SJSA1 (cell line): ENCODE data around the gene DNAJB11. TPM values are rescaled to one million over a fixed set of nuclear protein-coding genes. Genes with fewer than 3 reads are reported as not detected.
"Not testable (repeated sequence)": the region's sequence is repeated elsewhere in the genome, so short reads cannot be mapped to it uniquely, and the experiment has no call there.

ENCODE experiments used
- DNase-seq, 2 experiments: peaks; one replicate each; pipeline ENCODE4 v3.0.0-alpha.2; 2015 to 2020; ENCODE audit warnings: low spot score in 2 of 2, low read depth in 1 of 2
- H3K27ac ChIP-seq: fragments of 250-450 bp; sonication (Bioruptor Pico); 2 replicates; pipeline ENCODE4 v1.5.1; 2020; ENCODE audit warnings: mild to moderate bottlenecking, moderate library complexity
- H3K27me3 ChIP-seq: fragments of 250-450 bp; sonication (Bioruptor Pico); replicated peaks from 2 replicates; pipeline ENCODE4 v1.5.1; 2020; ENCODE audit warnings: mild to moderate bottlenecking, moderate library complexity
- H3K36me3 ChIP-seq: fragments of 250-450 bp; sonication (Bioruptor Pico); 2 replicates; pipeline ENCODE4 v1.5.1; 2020; ENCODE audit warnings: mild to moderate bottlenecking
- H3K4me1 ChIP-seq: fragments of 250-450 bp; sonication (Bioruptor Pico); replicated peaks from 2 replicates; pipeline ENCODE4 v1.6.1; 2021; ENCODE audit warnings: mild to moderate bottlenecking
- H3K4me3 ChIP-seq: fragments of 250-450 bp; sonication (Bioruptor Pico); 2 replicates; pipeline ENCODE4 v1.5.1; 2020; ENCODE audit warnings: mild to moderate bottlenecking
- H3K9me3 ChIP-seq: fragments of 250-450 bp; sonication (Bioruptor Pico); replicated peaks from 2 replicates; pipeline ENCODE4 v1.5.1; 2020; ENCODE audit warnings: mild to moderate bottlenecking
- total RNA-seq: library from RNA; depleted of rRNA; stranded (reverse); fragments of >200 nt; shearing (Covaris generic); gene quantifications from 2 replicates; pipeline ENCODE4 v1.2.3, GENCODE V29; 2014; rRNA removed

DNAJB11 gene
- total RNA-seq, 1 experiment from 2014 or later = 152 TPM

DNA sequence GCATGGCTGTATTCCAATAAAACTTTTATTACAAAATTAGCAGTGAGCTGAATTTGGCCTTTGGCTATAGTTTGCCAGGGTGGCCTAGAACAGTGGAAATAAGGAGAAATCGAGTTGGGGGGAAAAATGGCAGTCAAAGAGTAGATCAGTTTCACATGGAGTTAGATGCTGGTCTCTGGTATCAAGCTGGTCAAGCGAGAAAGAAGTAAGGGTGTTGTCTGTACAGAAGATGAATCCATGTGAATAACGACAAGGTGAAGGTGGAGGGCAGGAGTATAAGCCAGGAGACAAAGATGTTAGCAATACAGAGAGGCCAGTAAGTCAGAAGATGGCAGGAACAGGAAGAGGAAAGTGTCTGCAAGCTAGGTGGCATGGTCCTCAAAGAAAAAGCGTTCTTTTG lies 54.1 kb downstream of the DNAJB11 start:
- Histone ChIP-seq H3K4me3 (no peak overlapping the region), H3K9me3 (no peaks in the 10 kb centered on the region), H3K4me1 (no peaks in the 10 kb centered on the region), H3K27ac (no peak overlapping the region), H3K27me3 (0 out of 2 replicates have a peak, but pooled peaks cover 6% of the 10 kb centered on the region), H3K36me3 (no peaks in the 10 kb centered on the region)
- DNase-seq = no peak

DNA sequence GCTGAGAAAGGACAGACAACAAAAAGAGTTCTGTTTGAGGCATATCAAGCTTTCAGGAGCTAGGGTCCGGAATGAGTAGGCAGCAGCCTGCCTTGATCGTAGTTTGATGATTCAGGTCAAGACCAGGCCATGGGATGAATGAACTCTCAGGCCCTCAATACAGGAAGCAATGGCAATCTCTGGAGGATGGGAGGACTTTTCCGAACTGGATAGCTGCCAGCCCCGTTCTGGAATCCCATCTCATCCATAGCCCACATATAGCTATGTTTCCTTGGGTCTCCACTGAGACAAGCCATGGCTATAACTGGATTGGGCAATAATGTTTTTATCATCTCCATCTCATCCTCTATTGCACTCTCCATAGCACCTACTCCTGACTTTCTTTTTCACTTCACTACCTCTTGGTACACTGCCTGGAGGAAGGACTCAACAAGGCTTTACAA lies 55.1 kb downstream of the DNAJB11 start:
- Histone ChIP-seq H3K4me1 (no peaks in the 10 kb centered on the region), H3K27ac (no peak overlapping the region), H3K9me3 (no peaks in the 10 kb centered on the region), H3K4me3 (no peak overlapping the region), H3K27me3 (0 out of 2 replicates have a peak, but pooled peaks cover 8% of the 10 kb centered on the region), H3K36me3 (no peaks in the 10 kb centered on the region)
- DNase-seq = no peak

DNA sequence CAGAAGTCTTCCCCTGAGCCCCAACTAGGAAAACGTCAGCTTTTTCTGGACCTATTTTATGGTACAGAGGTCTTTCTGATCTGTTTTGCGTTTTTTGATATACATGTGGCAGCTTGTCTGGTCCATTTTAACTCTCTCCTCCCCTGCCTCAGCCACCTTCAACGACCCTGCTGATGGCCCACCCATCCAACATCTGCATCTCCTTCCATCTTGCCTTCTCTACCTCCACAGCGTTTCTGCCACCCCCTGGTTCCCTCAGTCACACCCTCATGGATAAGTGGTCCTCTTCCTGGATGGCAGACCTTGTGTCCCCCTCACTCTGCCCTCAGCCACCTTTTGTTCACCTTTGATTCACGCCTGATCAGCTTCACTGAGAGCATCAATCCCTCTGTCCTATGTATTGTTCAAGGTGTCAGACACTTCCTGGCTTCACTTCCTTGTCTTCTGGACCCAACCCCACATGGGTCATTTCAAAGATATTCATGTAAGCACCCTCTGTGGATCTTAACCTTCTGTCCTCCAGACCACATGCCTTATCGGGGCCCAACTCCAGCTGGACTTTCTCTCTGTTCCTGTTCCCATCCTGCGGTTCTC lies 55.8 kb downstream of the DNAJB11 start:
- no peaks in the 10 kb centered on the region for H3K4me1 ChIP-seq
- H3K36me3 ChIP-seq = no peaks in the 10 kb centered on the region
- no peak overlapping the region for H3K27ac ChIP-seq
- no peak for DNase-seq
- no peak overlapping the region for H3K4me3 ChIP-seq
- no peaks in the 10 kb centered on the region for H3K9me3 ChIP-seq
- H3K27me3 ChIP-seq = 0 out of 2 replicates have a peak, but pooled peaks cover 8% of the 10 kb centered on the region

DNA sequence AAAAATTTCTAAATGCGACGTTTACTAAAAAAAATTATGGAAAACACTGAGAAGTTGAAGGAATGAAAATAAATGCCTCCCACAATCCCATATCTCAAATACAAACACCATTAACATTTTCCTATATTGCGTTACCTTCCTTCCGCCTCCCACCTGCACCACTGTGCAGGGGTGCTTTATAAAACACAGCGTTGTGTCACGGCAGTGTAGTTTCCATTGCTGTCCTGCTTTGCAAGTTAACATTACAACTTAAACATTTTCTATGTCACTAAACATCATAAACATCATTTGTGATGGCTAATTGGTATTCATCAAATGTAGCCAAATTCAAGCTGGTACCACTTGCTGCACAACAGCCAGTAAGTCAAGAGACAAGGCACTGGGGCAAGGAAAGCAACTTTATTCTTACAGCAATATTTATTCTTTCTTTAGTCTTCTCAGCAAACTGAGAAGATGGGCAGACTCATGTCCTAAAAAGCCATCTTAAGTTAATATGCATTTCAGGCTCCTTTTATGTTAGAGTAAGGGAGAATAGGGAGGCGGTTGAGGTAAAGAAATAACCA lies 57.4 kb downstream of the DNAJB11 start:
- no peaks in the 10 kb centered on the region for H3K36me3 ChIP-seq

DNA sequence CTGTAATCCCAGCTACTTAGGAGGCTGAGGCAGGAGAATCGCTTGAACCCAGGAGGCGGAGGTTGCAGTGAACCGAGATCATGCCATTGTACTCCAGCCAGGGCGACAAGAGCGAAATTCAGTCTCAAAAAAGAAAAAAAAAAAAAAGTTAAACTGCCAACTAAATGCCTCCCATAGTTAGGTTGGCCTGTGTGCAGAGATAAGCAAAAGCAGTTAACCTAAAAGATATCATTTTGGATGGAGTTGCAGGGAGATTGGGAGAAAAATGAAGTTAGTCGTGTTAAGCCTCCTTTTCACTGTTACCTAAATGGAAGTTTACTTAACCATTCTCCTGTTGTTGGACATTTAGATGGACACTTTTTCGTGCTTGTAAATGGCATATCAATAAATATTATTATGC lies 58.2 kb downstream of the DNAJB11 start:
- Histone ChIP-seq H3K27me3 (0 out of 2 replicates have a peak, but pooled peaks cover 8% of the 10 kb centered on the region), H3K4me1 (no peaks in the 10 kb centered on the region), H3K27ac (no peak overlapping the region), H3K36me3 (no peaks in the 10 kb centered on the region), H3K9me3 (no peaks in the 10 kb centered on the region), H3K4me3 (no peak overlapping the region)
- no peak for DNase-seq

More for the DNA sequence above, 57.4 kb downstream of the DNAJB11 start:
- no peaks in the 10 kb centered on the region for H3K9me3 ChIP-seq
- DNase-seq = no peak
- no peaks in the 10 kb centered on the region for H3K4me1 ChIP-seq
- H3K27ac ChIP-seq = no peak overlapping the region
- H3K27me3 ChIP-seq = 0 out of 2 replicates have a peak, but pooled peaks cover 8% of the 10 kb centered on the region
- no peak overlapping the region for H3K4me3 ChIP-seq

DNA sequence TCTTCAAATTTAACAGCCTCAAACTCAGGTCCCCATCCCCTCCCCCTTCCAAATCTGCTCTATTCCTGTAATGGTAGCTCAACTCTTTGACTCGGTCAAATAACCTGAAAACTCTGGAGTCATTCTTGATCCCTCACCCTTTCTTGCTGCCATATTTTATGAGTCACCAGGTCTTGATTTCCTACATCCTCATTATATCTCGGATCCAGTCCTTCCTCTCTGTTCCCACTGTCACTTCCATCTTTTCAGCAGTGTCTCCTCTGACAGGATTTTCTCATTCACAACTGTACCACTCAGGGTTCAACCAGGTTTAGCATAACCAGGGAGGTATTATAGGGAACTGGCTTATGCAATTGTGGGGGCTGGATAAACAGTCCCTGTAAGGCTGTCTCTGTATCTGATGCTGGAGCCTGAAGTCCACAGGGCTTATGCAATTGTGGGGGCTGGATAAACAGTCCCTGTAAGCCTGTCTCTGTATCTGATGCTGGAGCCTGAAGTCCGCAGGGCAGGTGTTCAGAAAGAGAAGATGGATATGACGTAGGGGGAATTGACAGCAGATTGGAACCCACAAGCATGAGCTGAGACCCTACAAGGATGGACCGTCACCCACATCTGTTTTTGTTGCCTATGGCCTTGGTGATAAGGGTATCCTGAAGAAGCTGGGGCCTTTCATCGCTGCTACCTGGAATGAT lies 60.6 kb downstream of the DNAJB11 start:
- Histone ChIP-seq H3K36me3 (no peaks in the 10 kb centered on the region), H3K9me3 (no peaks in the 10 kb centered on the region), H3K4me1 (no peaks in the 10 kb centered on the region), H3K4me3 (no peak overlapping the region), H3K27me3 (0 out of 2 replicates have a peak, but pooled peaks cover 8% of the 10 kb centered on the region), H3K27ac (no peak overlapping the region)
- no peak for DNase-seq

DNA sequence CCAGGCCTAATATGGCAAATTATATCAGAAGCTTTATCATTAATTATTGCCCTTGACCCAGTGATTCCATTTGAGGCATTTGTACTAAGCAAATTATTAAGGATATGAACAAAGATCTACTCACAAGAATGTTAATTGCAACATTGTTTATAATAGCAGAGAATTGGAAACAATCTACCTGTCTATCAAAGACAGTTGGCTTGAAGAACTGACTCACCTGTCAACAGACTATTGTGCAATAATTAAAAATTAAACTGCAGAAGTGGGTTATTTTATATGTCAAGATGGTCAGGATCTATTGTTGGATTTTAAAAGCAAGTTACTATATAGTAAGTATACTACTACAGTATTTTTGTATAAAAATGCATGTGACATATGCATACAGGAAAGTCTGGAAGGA lies 63.0 kb downstream of the DNAJB11 start:
- no peak for DNase-seq
- H3K4me1 ChIP-seq = no peaks in the 10 kb centered on the region
- no peak overlapping the region for H3K4me3 ChIP-seq
- 0 out of 2 replicates have a peak, but pooled peaks cover 8% of the 10 kb centered on the region for H3K27me3 ChIP-seq
- H3K27ac ChIP-seq = no peak overlapping the region
- H3K9me3 ChIP-seq = no peaks in the 10 kb centered on the region
- H3K36me3 ChIP-seq = no peaks in the 10 kb centered on the region

DNA sequence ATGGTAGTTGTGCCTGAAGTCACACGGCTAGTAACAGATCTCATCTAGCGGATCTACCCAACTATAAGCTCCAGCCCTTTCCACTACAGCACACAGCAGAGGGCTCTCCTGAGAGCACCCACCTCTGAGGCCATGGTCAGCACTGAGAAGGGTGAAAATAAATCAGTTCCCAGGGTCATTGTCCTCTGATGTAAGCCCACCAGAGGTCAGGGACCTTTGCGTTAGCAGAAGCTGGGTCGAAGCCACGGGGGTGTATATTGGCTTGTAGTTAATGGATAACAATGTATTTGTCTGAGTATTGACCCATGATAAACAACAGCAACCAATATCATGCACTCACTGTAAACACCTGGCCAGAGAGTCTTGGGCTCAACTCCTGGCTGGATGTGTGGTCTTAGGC lies 63.7 kb downstream of the DNAJB11 start:
- not testable (repeated sequence) for H3K4me3 ChIP-seq, H3K27me3 ChIP-seq, H3K36me3 ChIP-seq, H3K27ac ChIP-seq, H3K4me1 ChIP-seq, H3K9me3 ChIP-seq, DNase-seq

Other genes with a start within 250 kb of the DNAJB11 start
- gene DGKG, start 208.5 kb upstream of the DNAJB11 start, total RNA-seq = 0.97 TPM in 1 of 2 replicates, not detected in the other
- gene CRYGS, start 26.3 kb upstream of the DNAJB11 start, total RNA-seq = 0.63 and 0.81 TPM in 2 replicates
- 9.6 and 12.2 TPM in 2 replicates for gene TBCCD1, start 3.4 kb upstream of the DNAJB11 start, total RNA-seq
- gene AHSG, start 42.3 kb downstream of the DNAJB11 start, total RNA-seq = not detected in 2 replicates
- not detected in 2 replicates for gene FETUB, start 69.7 kb downstream of the DNAJB11 start, total RNA-seq
- not detected in 2 replicates for gene HRG, start 95.3 kb downstream of the DNAJB11 start, total RNA-seq
- gene KNG1, start 146.6 kb downstream of the DNAJB11 start, total RNA-seq = not detected in 2 replicates
- gene EIF4A2, start 212.9 kb downstream of the DNAJB11 start, total RNA-seq = 466 and 604 TPM in 2 replicates
- gene RFC4, start 235.8 kb downstream of the DNAJB11 start, total RNA-seq = 75.7 and 106 TPM in 2 replicates